Activated naive CD4-positive, alpha-beta T cell treated with anti-CD3 and anti-CD28 coated beads, Interleukin-2, amount 10 ng/mL, durations not matched to agents 7 days and 5 days (primary cell): ENCODE results near the gene FCMR.

ENCODE experiments used
- CTCF ChIA-PET: fragments of 350-600 bp; sonication (Branson Sonifier 250); formaldehyde crosslinking; loops from one replicate; lab custom pipeline; 2021; ENCODE audit warnings: antibody characterized with exemption; lab: Charles Lee
- DNase-seq: peaks from one replicate; pipeline ENCODE4 v3.0.0-alpha.2; 2020
- H3K27ac Mint-ChIP-seq: one replicate; pipeline ENCODE4 v1.8.0; 2021; ENCODE audit warnings: mild to moderate bottlenecking, moderate library complexity, mixed read lengths
- H3K27me3 Mint-ChIP-seq: one replicate; pipeline ENCODE4 v1.8.0; 2021; ENCODE audit warnings: mild to moderate bottlenecking, mixed read lengths
- H3K36me3 Mint-ChIP-seq: one replicate; pipeline ENCODE4 v1.8.0; 2021; ENCODE audit warnings: mixed read lengths
- H3K4me1 Mint-ChIP-seq: one replicate; pipeline ENCODE4 v1.8.0; 2021; ENCODE audit warnings: mixed read lengths
- H3K4me3 Mint-ChIP-seq: one replicate; pipeline ENCODE4 v1.8.0; 2021; ENCODE audit warnings: mild to moderate bottlenecking, moderate library complexity, mixed read lengths
- H3K9me3 Mint-ChIP-seq: one replicate; pipeline ENCODE4 v1.8.0; 2021; ENCODE audit warnings: mixed read lengths

FCMR gene

DNA sequence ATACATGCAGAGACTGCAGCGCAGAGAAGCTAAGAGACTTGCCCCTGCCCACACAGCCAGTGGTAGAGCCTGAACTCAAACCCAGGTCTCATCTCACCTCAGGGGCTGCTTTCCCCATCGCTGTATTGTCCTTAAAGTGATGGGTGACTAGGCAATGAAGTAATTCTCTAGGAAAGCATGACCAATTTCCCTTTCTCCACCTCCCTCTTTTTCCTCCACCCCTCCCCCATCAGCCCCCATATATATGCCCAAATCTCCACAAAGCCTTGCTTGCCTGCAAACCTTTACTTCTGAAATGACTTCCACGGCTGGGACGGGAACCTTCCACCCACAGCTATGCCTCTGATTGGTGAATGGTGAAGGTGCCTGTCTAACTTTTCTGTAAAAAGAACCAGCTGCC is 24.6 kb downstream of the FCMR start, which contains the start of gene IL24:
Gene IL24, plus strand, starts transcription at position 269 of the 400 bp plus-strand sequence. CDS start 390 bp downstream, outside the sequence.
- Mint-ChIP-seq H3K4me1 (peaks cover 16% of the 10 kb centered on the region), H3K36me3 (peaks cover 5% of the 10 kb centered on the region), H3K27ac (no peak within 1 kb of the TSS), H3K27me3 (peaks cover 5% of the 10 kb centered on the region), H3K4me3 (no peak within 1 kb of the TSS), H3K9me3 (no peaks in the 10 kb centered on the region)
- no peak for DNase-seq
- CTCF ChIA-PET: interaction anchor here (0.7 to 2.2 kb wide), 5 partner anchors 9 to 88 kb away, joined by 3 to 9 read pairs (median 8); no protein-coding TSS in a partner anchor

DNA sequence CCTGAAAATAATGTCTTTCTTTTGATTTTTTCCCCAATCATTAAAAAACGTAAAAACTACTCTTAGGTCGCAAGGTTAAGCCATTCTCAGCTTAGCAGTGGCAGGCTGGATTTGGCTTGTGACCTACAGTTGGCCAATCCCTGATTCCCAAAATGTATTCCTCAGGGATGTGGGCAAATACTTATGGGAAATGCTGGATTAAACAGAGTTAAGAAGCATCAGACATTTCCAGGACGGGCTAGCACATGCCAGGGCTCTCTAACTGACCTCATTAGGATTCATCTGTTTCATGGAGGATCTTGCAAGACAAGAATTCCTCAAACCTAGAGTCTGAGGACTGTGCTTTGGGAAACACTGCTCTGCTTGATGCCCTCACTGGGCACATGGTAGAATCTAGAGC is 25.5 kb downstream of the FCMR start:
- DNase-seq: no peak
- Mint-ChIP-seq H3K27me3 (peaks cover 5% of the 10 kb centered on the region), H3K4me3 (no peak overlapping the region), H3K4me1 (peaks cover 23% of the 10 kb centered on the region), H3K36me3 (peaks cover 1% of the 10 kb centered on the region), H3K27ac (no peak overlapping the region), H3K9me3 (no peaks in the 10 kb centered on the region)
- CTCF ChIA-PET: interaction anchor here (1.1 to 1.9 kb wide), 3 partner anchors 10 to 86 kb away, joined by 3 to 8 read pairs (median 4); no protein-coding TSS in a partner anchor

GRCh38 chr1:206895837-206896242 is 25.9 kb downstream of the FCMR start:
- H3K36me3 Mint-ChIP-seq: peaks cover 4% of the 10 kb centered on the region
- H3K27ac Mint-ChIP-seq: no peak overlapping the region
- H3K4me1 Mint-ChIP-seq: peaks cover 27% of the 10 kb centered on the region
- H3K4me3 Mint-ChIP-seq: no peak overlapping the region
- H3K27me3 Mint-ChIP-seq: peaks cover 5% of the 10 kb centered on the region
- H3K9me3 Mint-ChIP-seq: peaks cover 3% of the 10 kb centered on the region
- CTCF ChIA-PET: interaction anchor here (1.1 to 2.0 kb wide), 3 partner anchors 10 to 16 kb away, joined by 4 to 12 read pairs (median 8); no protein-coding TSS in a partner anchor
- DNase-seq: no peak

- Mint-ChIP-seq H3K36me3 (peaks cover 5% of the 10 kb centered on the region), H3K9me3 (peaks cover 4% of the 10 kb centered on the region), H3K4me3 (no peak overlapping the region), H3K4me1 (peaks cover 32% of the 10 kb centered on the region), H3K27ac (no peak overlapping the region), H3K27me3 (peaks cover 6% of the 10 kb centered on the region)
- CTCF ChIA-PET: interaction anchor here (1.1 to 2.0 kb wide), 5 partner anchors 10 to 170 kb away, joined by 3 to 12 read pairs (median 4); no protein-coding TSS in a partner anchor
- DNase-seq: no peak
These were observed 26.4 kb downstream of the FCMR start for GRCh38 chr1:206895325-206895724.

DNA sequence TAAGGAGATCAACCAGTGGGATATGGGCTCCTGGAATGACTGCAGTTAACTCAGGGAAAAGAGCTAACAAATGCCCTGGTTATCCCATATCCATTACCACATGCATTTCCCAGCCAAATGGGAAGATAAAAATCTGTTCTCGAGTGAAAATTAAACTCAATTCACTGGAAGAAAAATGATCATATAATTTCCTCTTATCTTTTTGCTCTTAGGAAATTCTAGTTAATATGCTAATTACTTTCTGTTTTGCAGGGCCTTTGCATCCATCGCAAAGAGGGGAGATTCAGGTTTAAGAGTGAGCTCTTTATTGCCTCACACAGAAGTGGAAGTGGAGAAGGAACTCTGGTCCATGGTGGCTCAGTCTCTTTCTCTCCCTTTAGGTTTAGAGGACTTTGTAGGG is 28.4 kb downstream of the FCMR start:
- Mint-ChIP-seq H3K27ac (no peak overlapping the region), H3K9me3 (peaks cover 4% of the 10 kb centered on the region), H3K27me3 (peaks cover 7% of the 10 kb centered on the region), H3K4me3 (no peak overlapping the region), H3K36me3 (peaks cover 5% of the 10 kb centered on the region), H3K4me1 (peaks cover 45% of the 10 kb centered on the region)
- no peak for DNase-seq
- CTCF ChIA-PET: interaction anchor here (1.2 to 1.3 kb wide), 3 partner anchors 15 to 45 kb away, joined by 3 read pairs; no protein-coding TSS in a partner anchor

GRCh38 chr1:206892351-206892984 is 29.3 kb downstream of the FCMR start:
- peaks cover 10% of the 10 kb centered on the region for H3K27me3 Mint-ChIP-seq
- CTCF ChIA-PET: interaction anchor here (1.0 to 1.3 kb wide), 5 partner anchors 8 to 44 kb away, joined by 3 read pairs; partner anchors contain the start of gene IL20
- H3K36me3 Mint-ChIP-seq: peaks cover 5% of the 10 kb centered on the region
- H3K9me3 Mint-ChIP-seq: peaks cover 4% of the 10 kb centered on the region
- H3K4me3 Mint-ChIP-seq: no peak overlapping the region
- no peak for DNase-seq
- H3K27ac Mint-ChIP-seq: no peak overlapping the region
- peaks cover 46% of the 10 kb centered on the region for H3K4me1 Mint-ChIP-seq

GRCh38 chr1:206891412-206891811 is 30.3 kb downstream of the FCMR start:
- no peak overlapping the region for H3K27ac Mint-ChIP-seq
- peaks cover 43% of the 10 kb centered on the region for H3K4me1 Mint-ChIP-seq
- no peak overlapping the region for H3K4me3 Mint-ChIP-seq
- H3K36me3 Mint-ChIP-seq: peaks cover 5% of the 10 kb centered on the region
- H3K27me3 Mint-ChIP-seq: peaks cover 15% of the 10 kb centered on the region
- no peak for DNase-seq
- H3K9me3 Mint-ChIP-seq: peaks cover 4% of the 10 kb centered on the region
- CTCF ChIA-PET: interaction anchor here (1.2 kb wide), 1 partner anchor 9 kb away, joined by 3 read pairs; no protein-coding TSS in a partner anchor

- peaks cover 22% of the 10 kb centered on the region for H3K27me3 Mint-ChIP-seq
- CTCF ChIA-PET: interaction anchor here (0.5 to 1.5 kb wide), 2 partner anchors 22 to 26 kb away, joined by 4 read pairs; no protein-coding TSS in a partner anchor
- H3K4me3 Mint-ChIP-seq: no peak overlapping the region
- peaks cover 5% of the 10 kb centered on the region for H3K36me3 Mint-ChIP-seq
- H3K27ac Mint-ChIP-seq: peak overlapping the region; percentile 84
- peaks cover 43% of the 10 kb centered on the region for H3K4me1 Mint-ChIP-seq
- no peak for DNase-seq
- H3K9me3 Mint-ChIP-seq: peaks cover 4% of the 10 kb centered on the region
These were observed 31.3 kb downstream of the FCMR start for GRCh38 chr1:206890125-206891060.

GRCh38 chr1:206887701-206888100 is 34.0 kb downstream of the FCMR start:
- Mint-ChIP-seq H3K27me3 (peaks cover 31% of the 10 kb centered on the region), H3K9me3 (peaks cover 4% of the 10 kb centered on the region), H3K36me3 (peaks cover 4% of the 10 kb centered on the region), H3K4me1 (peaks cover 35% of the 10 kb centered on the region), H3K27ac (no peak overlapping the region), H3K4me3 (no peak overlapping the region)
- no peak for DNase-seq
- CTCF ChIA-PET: interaction anchor here (1.2 kb wide), 2 partner anchors 23 to 24 kb away, joined by 3 read pairs; no protein-coding TSS in a partner anchor

DNA sequence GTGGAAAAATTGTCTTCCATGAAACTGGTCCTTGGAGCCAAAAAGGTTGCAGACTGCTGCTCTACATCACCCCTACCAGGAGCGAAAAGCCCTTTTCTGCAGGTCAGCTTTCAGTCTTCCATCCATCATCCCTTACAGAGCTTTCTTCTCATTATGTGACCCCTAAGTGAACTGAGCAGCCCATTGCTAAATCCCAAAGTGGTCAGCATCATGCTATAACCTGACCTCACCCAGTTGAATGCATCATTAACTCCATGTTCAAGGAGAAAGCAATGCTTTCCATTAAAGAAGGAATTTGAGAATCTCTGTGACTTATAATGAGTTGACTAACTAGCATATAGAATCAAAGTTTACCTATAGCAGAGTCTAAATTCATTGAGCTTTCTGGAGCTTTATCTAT is 34.9 kb downstream of the FCMR start:
- no peak for DNase-seq
- H3K4me1 Mint-ChIP-seq: peaks cover 34% of the 10 kb centered on the region
- H3K27ac Mint-ChIP-seq: no peak overlapping the region
- CTCF ChIA-PET: interaction anchor here (0.6 to 1.2 kb wide), 5 partner anchors 21 to 420 kb away, joined by 3 read pairs; no protein-coding TSS in a partner anchor
- H3K9me3 Mint-ChIP-seq: peaks cover 4% of the 10 kb centered on the region
- no peak overlapping the region for H3K4me3 Mint-ChIP-seq
- peaks cover 4% of the 10 kb centered on the region for H3K36me3 Mint-ChIP-seq
- H3K27me3 Mint-ChIP-seq: peaks cover 31% of the 10 kb centered on the region

- Mint-ChIP-seq H3K36me3 (no peaks in the 10 kb centered on the region), H3K27ac (no peak overlapping the region), H3K4me1 (peaks cover 20% of the 10 kb centered on the region), H3K27me3 (peaks cover 31% of the 10 kb centered on the region), H3K9me3 (no peaks in the 10 kb centered on the region), H3K4me3 (no peak overlapping the region)
- DNase-seq: no peak
- CTCF ChIA-PET: interaction anchor here (0.9 to 1.4 kb wide), 3 partner anchors 9 to 96 kb away, joined by 4 to 5 read pairs (median 4); partner anchors contain the start of gene IL20
These were observed 36.2 kb downstream of the FCMR start for GRCh38 chr1:206885341-206886060.

DNA sequence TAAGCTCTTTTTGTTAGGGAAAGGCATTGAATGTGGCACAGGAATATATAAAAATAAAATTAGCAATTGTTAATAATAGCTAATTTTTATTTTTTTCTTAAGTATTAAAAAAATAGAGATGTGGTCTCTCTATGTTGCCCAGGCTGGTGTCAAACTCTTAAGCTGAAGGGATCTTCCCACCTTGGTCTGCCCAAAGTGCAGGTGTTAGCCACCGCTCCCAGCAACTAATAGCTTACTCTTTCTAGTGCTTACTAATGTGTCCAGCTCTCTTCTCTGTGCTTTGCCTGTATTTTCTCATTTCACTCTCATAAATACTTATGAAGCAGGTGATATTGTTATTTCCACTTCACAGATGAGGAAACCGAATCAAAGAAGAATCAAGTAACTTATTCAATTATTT is 37.9 kb downstream of the FCMR start:
- Mint-ChIP-seq H3K4me1 (peaks cover 5% of the 10 kb centered on the region), H3K4me3 (no peak overlapping the region), H3K27ac (no peak overlapping the region), H3K9me3 (peaks cover 6% of the 10 kb centered on the region), H3K27me3 (peaks cover 26% of the 10 kb centered on the region), H3K36me3 (no peaks in the 10 kb centered on the region)
- no peak for DNase-seq
- CTCF ChIA-PET: interaction anchor here (0.8 to 2.0 kb wide), 7 partner anchors 18 to 157 kb away, joined by 3 to 9 read pairs (median 4); partner anchors contain the start of genes FCMR and IL20

DNA sequence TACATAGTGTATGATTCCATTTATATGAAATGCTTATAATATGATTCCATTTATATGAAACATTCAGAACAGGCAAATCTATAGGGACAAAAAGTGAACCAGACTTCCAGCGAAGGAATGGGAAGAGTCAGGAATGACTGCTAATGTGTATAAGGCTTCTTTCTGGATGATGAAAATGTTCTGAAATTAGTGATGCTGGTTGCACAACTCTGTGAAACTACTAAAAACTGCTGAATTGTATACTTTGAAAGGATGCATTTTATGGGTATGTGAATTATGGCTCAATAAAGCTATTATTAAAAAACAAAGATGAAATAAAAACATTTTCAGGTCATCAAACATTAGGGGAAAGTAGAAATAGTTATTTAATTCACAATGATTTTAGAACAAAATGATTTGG is 38.6 kb downstream of the FCMR start:
- CTCF ChIA-PET: interaction anchor here (0.8 to 2.0 kb wide), 3 partner anchors 18 to 73 kb away, joined by 3 to 9 read pairs (median 8); partner anchors contain the start of genes FCMR and IL20
- Mint-ChIP-seq H3K27me3 (peaks cover 25% of the 10 kb centered on the region), H3K27ac (no peak overlapping the region), H3K4me3 (no peak overlapping the region), H3K4me1 (peaks cover 2% of the 10 kb centered on the region), H3K9me3 (peaks cover 12% of the 10 kb centered on the region), H3K36me3 (peaks cover 5% of the 10 kb centered on the region)
- DNase-seq: no peak
